H1 (cell line): Measurements from ENCODE around the gene PINLYP. TPM values are rescaled to one million over a fixed set of nuclear protein-coding genes. Genes with fewer than 3 reads are reported as not detected.

Source experiments
- ASH2L ChIP-seq: fragments of 200-600, 300-600 bp; sonication (generic); IDR thresholded peaks from one replicate; pipeline ENCODE4 v1.7.1; 2017; ENCODE audit warnings: low read length
- CHD7 ChIP-seq: fragments of 300-600 bp; sonication (generic); IDR thresholded peaks from 2 replicates; pipeline ENCODE4 v1.7.1; 2012; ENCODE audit warnings: low read length, moderate library complexity, mild to moderate bottlenecking, inconsistent platforms; ENCODE audit not compliant: insufficient replicate concordance
- GABPA ChIP-seq: IDR thresholded peaks from 2 replicates; pipeline ENCODE4 v1.6.1; 2011; ENCODE audit warnings: mild to moderate bottlenecking, low read length, moderate library complexity, borderline replicate concordance; ENCODE audit not compliant: insufficient read depth
- HDAC2 ChIP-seq, 2 experiments: fragments of 300-600 bp in 1 of 2; sonication (generic) in 1 of 2; IDR thresholded peaks; 2 replicates each; pipeline ENCODE4 v1.6.1; 2011 to 2012; ENCODE audit warnings: low read depth in 2 of 2, low read length in 2 of 2, mild to moderate bottlenecking in 2 of 2, moderate library complexity in 2 of 2, borderline replicate concordance in 1 of 2, inconsistent platforms in 1 of 2
- KDM4A ChIP-seq: IDR thresholded peaks from one replicate; pipeline ENCODE4 v1.7.1; 2012; ENCODE audit warnings: low read depth, mild to moderate bottlenecking, moderate library complexity, low read length, inconsistent platforms; ENCODE audit not compliant: severe bottlenecking
- NANOG ChIP-seq: IDR thresholded peaks from 2 replicates; pipeline ENCODE4 v1.6.1; 2011; ENCODE audit warnings: low read length, low read depth, mild to moderate bottlenecking, inconsistent platforms; ENCODE audit not compliant: insufficient read depth, poor library complexity, severe bottlenecking
- POLR2A ChIP-seq, 2 experiments: IDR thresholded peaks; 1 replicate in 1 of 2; 2 replicates in 1 of 2; pipeline ENCODE4 v1.6.1; 2011; ENCODE audit warnings: low read depth in 2 of 2, low read length in 2 of 2, mild to moderate bottlenecking in 2 of 2; ENCODE audit errors: control extremely low read depth in 1 of 2
- POU5F1 ChIP-seq: IDR thresholded peaks from 2 replicates; pipeline ENCODE4 v1.6.1; 2011; ENCODE audit warnings: low read depth, mild to moderate bottlenecking, low read length, moderate library complexity
- TAF7 ChIP-seq: optimal IDR thresholded peaks from 2 replicates; pipeline ENCODE3; 2011; ENCODE audit warnings: low read depth, mild to moderate bottlenecking, inconsistent platforms, low read length, moderate library complexity, borderline replicate concordance
- polyA plus RNA-seq, 7 experiments: library from polyadenylated mRNA; depleted of rRNA in 3 of 7; stranded (reverse) in 5 of 7; unstranded in 2 of 7; fragments of >200 nt in 5 of 7; fragments of 200-250 nt in 2 of 7; gene quantifications; 1 replicate in 5 of 7; 2 replicates in 1 of 7; 4 replicates in 1 of 7; pipeline versions ENCODE4 v1.2.1 to v1.2.3, GENCODE V29; 2011 to 2013; ENCODE audit warnings: missing spikeins in 2 of 7, mixed read lengths in 2 of 7
- total RNA-seq: library from RNA; stranded (reverse); fragmentation: NEBNext Ultra II Directional; extraction: Animal tissue kit (Norgen Biotek cat#: 25700); gene quantifications from 2 replicates; pipeline ENCODE4 v1.2.1, GENCODE V29; 2021

The PINLYP gene
- total and polyA plus RNA-seq, 2 of the 8 experiments (the other 6 are each of a cell fraction or from before 2014, with no cell fraction given), result 7.5 to 31.3 TPM

- TF ChIP-seq GABPA (no peak), CHD7 (no peak), NANOG (peak; percentile 44), HDAC2 (IDR thresholded peaks at IDR 0.05; ENCODE audit: borderline replicate concordance in 1 of 2, low read depth in 2 of 2, low read length in 2 of 2) (no peak; a peak in 1 of 4 replicates), POLR2A (IDR thresholded peaks at IDR 0.05; ENCODE audit: control extremely low read depth in 1 of 2, low read depth in 2 of 2, low read length in 2 of 2) (peak in 1 of 2 experiments; percentile 66; a peak in 2 of 3 replicates), ASH2L (peak; percentile 65), POU5F1 (no peak), TAF7 (peak; percentile 45), KDM4A (peak; percentile 93)
Observed at GRCh38 chr19:43595999-43596841, 20.6 kb downstream of the PINLYP start, which contains the start of the genes IRGQ and ZNF576 (continued).
